GM21786 (cell line): ENCODE results near the gene UBD.

Experiments used
- ATAC-seq: cut with Tn5 transposase; IDR thresholded peaks from one replicate; pipeline ENCODE4 v1.9.1; 2021; ENCODE audit not compliant: unreplicated experiment

UBD gene

GRCh38 chr6:29561606-29562181 is 2.2 kb upstream of the UBD start:
- no peak for ATAC-seq

- no peak for ATAC-seq
These were observed 1.6 kb upstream of the UBD start for GRCh38 chr6:29561091-29561490.

- no peak for ATAC-seq
These were observed 973 bp downstream of the UBD start for GRCh38 chr6:29558439-29559079.

- ATAC-seq: no peak
These were observed 2.2 kb downstream of the UBD start for GRCh38 chr6:29557320-29557719.

GRCh38 chr6:29554764-29555163 is 4.8 kb downstream of the UBD start:
- ATAC-seq: no peak

GRCh38 chr6:29553268-29554057 is 6.1 kb downstream of the UBD start:
- peak; percentile 37 for ATAC-seq

- ATAC-seq: peak; percentile 83
These were observed 7.0 kb downstream of the UBD start for GRCh38 chr6:29552512-29553051.

- ATAC-seq: no peak
These were observed 12.0 kb downstream of the UBD start for GRCh38 chr6:29547573-29547972.

- ATAC-seq: no peak
These were observed 21.7 kb downstream of the UBD start for GRCh38 chr6:29537714-29538403.

- ATAC-seq: no peak
These were observed 27.1 kb downstream of the UBD start for GRCh38 chr6:29532320-29532951.

GRCh38 chr6:29531668-29532067 is 27.9 kb downstream of the UBD start:
- peak; percentile 63 for ATAC-seq

- no peak for ATAC-seq
These were observed 28.7 kb downstream of the UBD start for GRCh38 chr6:29530671-29531310.

- no peak for ATAC-seq
These were observed 29.6 kb downstream of the UBD start for GRCh38 chr6:29529956-29530355.

- ATAC-seq: no peak
These were observed 30.5 kb downstream of the UBD start for GRCh38 chr6:29528988-29529560.

GRCh38 chr6:29528300-29528931 is 31.1 kb downstream of the UBD start:
- no peak for ATAC-seq

GRCh38 chr6:29527564-29527963 is 32.0 kb downstream of the UBD start:
- no peak for ATAC-seq

- ATAC-seq: no peak
These were observed 32.4 kb downstream of the UBD start for GRCh38 chr6:29527126-29527525.

GRCh38 chr6:29525311-29525639 is 34.3 kb downstream of the UBD start:
- no peak for ATAC-seq

GRCh38 chr6:29524444-29525310 is 34.9 kb downstream of the UBD start:
- no peak for ATAC-seq
